ENCODE data around the gene ADRA2C.

ADRA2C gene

GRCh38 chr4:3766036-3766784 is at the start of gene ADRA2C:
ADRA2C (plus strand) TSS chr4:3766385; CDS start chr4:3766607, 222 bp downstream.
- no peak for DNase-seq (ENCODE audit: low spot score)

GRCh38 chr4:3716631-3717235 is 49.5 kb upstream of the ADRA2C start:
- no peak for DNase-seq (ENCODE audit: low spot score)

- DNase-seq (ENCODE audit: low spot score), result no peak
Measured at GRCh38 chr4:3717241-3717640, 48.9 kb upstream of the ADRA2C start.

GRCh38 chr4:3718462-3718861 is 47.7 kb upstream of the ADRA2C start:
- DNase-seq (ENCODE audit: low spot score), result no peak

- no peak for DNase-seq (ENCODE audit: low spot score)
Measured at GRCh38 chr4:3719191-3719590, 47.0 kb upstream of the ADRA2C start.

- no peak for DNase-seq (ENCODE audit: low spot score)
Measured at GRCh38 chr4:3719836-3720235, 46.3 kb upstream of the ADRA2C start.

- no peak for DNase-seq (ENCODE audit: low spot score)
Measured at GRCh38 chr4:3720466-3720865, 45.7 kb upstream of the ADRA2C start.

- no peak for DNase-seq (ENCODE audit: low spot score)
Measured at GRCh38 chr4:3721186-3721585, 45.0 kb upstream of the ADRA2C start.

- no peak for DNase-seq (ENCODE audit: low spot score)
Measured at GRCh38 chr4:3721627-3722026, 44.6 kb upstream of the ADRA2C start.

- DNase-seq (ENCODE audit: low spot score), result no peak
Measured at GRCh38 chr4:3722446-3723231, 43.5 kb upstream of the ADRA2C start.

- DNase-seq (ENCODE audit: low spot score), result no peak
Measured at GRCh38 chr4:3723232-3723642, 42.9 kb upstream of the ADRA2C start.

GRCh38 chr4:3724319-3725231 is 41.6 kb upstream of the ADRA2C start:
- no peak for DNase-seq (ENCODE audit: low spot score)

- peak; percentile 19 for DNase-seq (ENCODE audit: low spot score)
Measured at GRCh38 chr4:3725936-3726870, 40.0 kb upstream of the ADRA2C start.

- no peak for DNase-seq (ENCODE audit: low spot score)
Measured at GRCh38 chr4:3727847-3728469, 38.2 kb upstream of the ADRA2C start.

GRCh38 chr4:3729188-3729881 is 36.9 kb upstream of the ADRA2C start:
- peak; percentile 10 for DNase-seq (ENCODE audit: low spot score)

GRCh38 chr4:3729882-3730226 is 36.3 kb upstream of the ADRA2C start:
- peak; percentile 10 for DNase-seq (ENCODE audit: low spot score)

- no peak for DNase-seq (ENCODE audit: low spot score)
Measured at GRCh38 chr4:3730422-3731190, 35.6 kb upstream of the ADRA2C start.

- DNase-seq (ENCODE audit: low spot score), result no peak
Measured at GRCh38 chr4:3732076-3733028, 33.8 kb upstream of the ADRA2C start.

Data from NAMALWA (cell line).